Inflammatory macrophage treated with lipopolysaccharide for 4 hours (primary cell): Measurements from ENCODE around the gene TAS1R3.

Experiments used
- DNase-seq: peaks from one replicate; pipeline ENCODE4 v3.0.0-alpha.2; 2020

TAS1R3 gene

GRCh38 chr1:1331068-1331965 lies at the start of gene TAS1R3:
TSS of gene TAS1R3 (plus strand) at chr1:1331280. CDS start at chr1:1331346, 66 bp downstream.
- no peak for DNase-seq

- peak; percentile 66 for DNase-seq
These were observed 49.4 kb upstream of the TAS1R3 start for GRCh38 chr1:1281533-1282321.

- DNase-seq, result peak; percentile 45
These were observed 48.1 kb upstream of the TAS1R3 start for GRCh38 chr1:1282998-1283397.

- DNase-seq, result no peak
These were observed 47.3 kb upstream of the TAS1R3 start for GRCh38 chr1:1283821-1284220.

- no peak for DNase-seq
These were observed 46.6 kb upstream of the TAS1R3 start for GRCh38 chr1:1284221-1285101.

GRCh38 chr1:1285102-1285571 lies 45.9 kb upstream of the TAS1R3 start:
- no peak for DNase-seq

GRCh38 chr1:1285611-1286311 lies 45.3 kb upstream of the TAS1R3 start:
- DNase-seq, result no peak

GRCh38 chr1:1286313-1287261 lies 44.5 kb upstream of the TAS1R3 start:
- DNase-seq, result no peak

GRCh38 chr1:1287288-1288110 lies 43.6 kb upstream of the TAS1R3 start:
- no peak for DNase-seq

GRCh38 chr1:1290238-1290731 lies 40.8 kb upstream of the TAS1R3 start:
- peak; percentile 60 for DNase-seq

GRCh38 chr1:1291023-1291528 lies 40.0 kb upstream of the TAS1R3 start:
- DNase-seq, result no peak

GRCh38 chr1:1291548-1292441 lies 39.3 kb upstream of the TAS1R3 start:
- peak; percentile 26 for DNase-seq

- no peak for DNase-seq
These were observed 38.7 kb upstream of the TAS1R3 start for GRCh38 chr1:1292442-1292779.

- DNase-seq, result no peak
These were observed 38.2 kb upstream of the TAS1R3 start for GRCh38 chr1:1292851-1293250.

GRCh38 chr1:1293263-1294249 lies 37.5 kb upstream of the TAS1R3 start:
- DNase-seq, result no peak

- no peak for DNase-seq
These were observed 36.7 kb upstream of the TAS1R3 start for GRCh38 chr1:1294250-1294890.
